NCI-H187 (cell line): ENCODE measurements around the gene TNIP2.
"Not testable (repeated sequence)": the region's sequence is repeated elsewhere in the genome, so short reads cannot be mapped to it uniquely, and the experiment has no call there.

Experiments
- DNase-seq, 2 experiments: peaks; one replicate each; lab custom pipeline; 2025; lab: John Stamatoyannopoulos, UW

Gene TNIP2

GRCh38 chr4:2743518-2744445 is 12.4 kb downstream of the TNIP2 start:
- peak; percentile 27 to 75 for DNase-seq

DNA sequence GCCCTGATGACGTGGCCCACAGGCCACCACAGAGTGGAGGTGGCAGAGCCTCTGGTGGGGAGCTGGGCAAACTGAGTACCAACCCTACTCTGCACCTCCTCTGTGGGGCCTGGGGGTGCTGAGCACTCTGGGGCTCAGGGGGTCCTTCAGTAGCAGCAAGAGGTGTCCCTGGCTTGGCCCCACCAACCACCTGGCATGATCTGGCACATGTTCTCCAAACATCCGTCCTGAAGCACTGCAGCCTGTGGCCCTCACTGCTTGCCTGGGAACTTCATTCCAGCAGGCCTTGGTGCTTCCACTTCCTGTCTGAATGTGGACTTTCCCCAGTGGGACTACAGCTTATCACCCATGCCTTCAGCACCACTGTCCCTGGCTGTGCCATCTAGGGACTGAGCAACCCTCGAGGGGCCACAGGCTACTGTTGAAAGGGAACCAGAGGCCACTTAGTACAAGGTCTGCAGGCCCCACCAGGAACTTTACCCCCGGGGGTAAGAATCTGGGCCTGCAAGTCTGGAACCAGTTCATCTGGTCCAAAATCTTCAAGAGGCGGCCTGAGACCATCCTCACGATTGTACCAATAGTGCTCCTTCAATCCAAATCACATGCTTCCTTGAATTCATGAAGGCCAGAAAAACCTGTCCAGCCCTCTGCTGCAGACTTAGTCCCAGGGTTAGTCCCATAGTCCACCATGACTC is 13.2 kb downstream of the TNIP2 start:
- no peak for DNase-seq

DNA sequence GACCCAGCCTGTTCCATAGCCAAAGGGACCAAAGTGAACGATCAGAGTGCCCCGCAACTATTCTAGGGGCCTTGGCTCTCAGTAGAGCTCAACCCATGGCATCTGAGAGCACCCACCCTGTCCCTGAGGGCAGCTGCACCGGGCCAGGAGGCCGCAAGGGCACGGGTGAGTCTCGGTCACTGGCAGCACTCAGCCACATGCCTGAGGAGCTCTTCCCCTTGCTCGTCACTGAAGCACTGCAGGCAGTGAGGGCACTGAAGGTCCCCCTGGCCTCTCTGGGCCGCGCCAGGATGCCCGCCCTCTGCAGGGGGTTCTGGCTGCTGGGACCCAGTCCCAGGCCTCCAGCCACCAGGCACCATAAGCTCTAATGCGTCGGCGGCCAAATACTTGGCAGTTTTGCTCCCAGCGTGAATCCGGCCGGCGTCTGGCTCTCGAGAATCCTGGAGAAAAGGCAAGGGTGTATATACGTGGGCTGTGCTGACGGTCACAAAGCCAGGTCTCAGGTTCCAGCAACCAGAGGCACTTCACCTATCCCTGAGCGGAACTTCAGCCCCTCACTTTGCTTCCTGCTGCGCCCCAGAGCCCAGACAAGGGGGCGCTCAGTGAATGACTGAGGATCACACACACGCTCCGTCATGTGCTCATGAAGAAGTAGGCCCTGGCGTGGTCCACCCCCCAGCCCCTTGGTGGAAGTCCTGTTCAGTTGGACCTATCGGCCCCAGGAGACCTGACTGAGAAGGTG is 13.9 kb downstream of the TNIP2 start:
- no peak for DNase-seq

- DNase-seq = no peak
Observed at GRCh38 chr4:2741626-2742025, 14.5 kb downstream of the TNIP2 start.

- DNase-seq = not testable (repeated sequence)
Observed at GRCh38 chr4:2738296-2738695, 17.8 kb downstream of the TNIP2 start.

GRCh38 chr4:2735869-2736268 is 20.3 kb downstream of the TNIP2 start:
- DNase-seq = no peak

GRCh38 chr4:2734612-2735011 is 21.5 kb downstream of the TNIP2 start:
- no peak for DNase-seq

DNA sequence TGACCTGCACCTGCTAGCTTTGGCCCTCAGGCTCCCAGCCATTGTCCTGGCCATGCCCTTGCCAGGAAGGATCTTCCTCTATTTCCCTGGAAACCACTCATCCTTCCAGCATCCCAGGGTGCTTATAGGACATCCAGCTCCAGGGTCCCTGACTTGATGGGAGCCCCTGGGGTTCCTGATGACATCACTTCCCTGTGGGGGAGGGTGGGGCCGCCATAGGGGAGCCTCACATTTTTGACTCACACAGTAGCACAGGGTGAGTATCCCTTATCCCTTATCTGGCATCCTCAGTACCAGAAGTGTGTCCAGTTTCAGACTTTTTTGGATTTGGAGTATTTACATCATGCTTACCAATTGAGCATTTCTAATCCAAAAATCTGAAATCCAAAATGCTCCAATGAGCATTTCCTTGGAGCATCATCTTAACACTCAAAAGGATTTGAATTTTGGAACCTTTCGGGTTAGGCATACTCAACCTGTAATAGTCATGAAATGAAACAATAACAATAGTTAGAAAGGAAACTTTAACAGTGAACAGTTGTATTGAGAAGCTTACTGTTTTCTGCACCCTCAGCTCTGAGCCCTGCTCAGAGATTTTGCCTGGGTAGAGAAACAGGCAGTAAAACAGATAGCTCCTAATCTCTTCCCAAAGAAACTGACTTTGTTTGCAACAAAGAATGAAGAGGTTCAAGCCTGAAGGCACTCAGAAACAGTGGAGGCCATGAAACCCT is 22.1 kb downstream of the TNIP2 start:
- no peak for DNase-seq

- no peak for DNase-seq
Observed at GRCh38 chr4:2733001-2733843, 22.9 kb downstream of the TNIP2 start.

DNA sequence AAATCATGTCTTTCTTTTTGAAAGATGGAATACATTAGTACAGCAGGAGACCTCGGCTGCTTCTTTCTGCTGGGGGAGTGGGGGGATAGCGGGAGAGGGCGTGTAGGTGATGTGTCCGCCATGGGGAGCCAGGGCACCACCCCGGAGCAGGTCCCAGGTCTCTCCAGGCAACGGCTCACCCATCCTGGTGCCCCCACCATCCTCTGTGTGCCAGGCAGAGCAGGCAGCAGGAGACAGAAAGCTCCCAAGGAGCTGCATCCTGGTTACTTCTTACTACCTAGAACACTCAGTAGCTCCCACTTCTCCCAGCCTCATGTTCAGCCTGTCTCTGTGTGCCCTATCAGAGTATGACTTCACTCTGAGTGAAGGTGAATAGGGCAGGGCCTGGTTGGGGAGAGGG is 23.6 kb downstream of the TNIP2 start:
- DNase-seq = no peak

GRCh38 chr4:2731907-2732317 is 24.2 kb downstream of the TNIP2 start:
- no peak for DNase-seq

GRCh38 chr4:2729533-2729875 is 26.6 kb downstream of the TNIP2 start:
- DNase-seq = no peak

DNA sequence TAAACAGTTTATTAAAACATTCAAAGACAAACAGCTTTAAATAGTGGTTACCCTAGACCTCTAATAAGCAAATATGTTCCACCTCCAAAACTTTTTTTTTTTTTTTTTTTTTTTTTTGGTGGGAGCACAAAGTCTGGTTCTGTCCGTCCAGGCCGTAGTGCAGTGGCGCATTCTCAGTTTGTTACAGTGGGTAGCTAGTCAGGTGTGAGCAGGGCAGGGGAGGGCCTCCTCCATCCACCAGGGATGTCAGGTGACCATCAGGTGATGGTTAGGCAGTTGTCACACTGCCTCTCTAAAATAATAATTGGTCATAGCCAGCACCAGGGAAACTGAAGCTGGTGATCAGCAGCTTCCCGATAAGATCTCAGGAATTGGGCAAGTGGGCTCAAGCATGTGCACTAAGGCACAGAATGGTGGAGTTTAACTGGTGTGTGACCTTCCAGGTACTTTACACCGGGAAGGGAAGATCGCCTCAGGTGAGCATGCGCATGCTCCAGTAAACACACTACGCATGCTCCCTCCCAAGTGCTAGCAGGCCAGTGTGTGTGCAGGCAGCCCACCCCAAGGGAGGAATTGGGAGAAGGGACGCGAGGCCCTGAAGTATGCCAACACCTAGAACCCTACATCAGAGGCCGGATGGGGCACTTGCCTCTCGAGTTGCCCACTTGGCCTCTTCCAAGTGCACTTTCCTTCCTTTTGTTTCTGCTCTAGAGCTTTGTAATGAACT is 27.2 kb downstream of the TNIP2 start:
- no peak for DNase-seq

DNA sequence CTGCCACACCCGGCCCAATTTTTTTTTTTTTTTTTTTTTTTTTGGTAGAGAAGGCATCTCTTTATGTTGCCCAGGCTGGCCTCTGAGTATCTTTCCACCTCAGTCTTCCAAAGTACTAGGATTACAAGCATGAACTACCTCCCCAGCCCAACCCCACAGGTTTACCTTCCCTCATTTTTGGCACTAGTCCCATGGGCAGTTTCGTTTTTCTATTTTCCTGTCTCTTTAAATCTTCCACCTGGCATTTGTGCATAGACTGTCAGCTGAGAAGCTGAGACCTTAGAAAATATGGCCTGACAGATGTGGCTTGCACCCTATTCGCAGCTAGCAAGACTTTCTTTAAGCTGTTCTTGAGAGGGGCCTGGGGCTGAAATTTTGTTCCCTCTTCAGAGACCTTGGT is 27.9 kb downstream of the TNIP2 start:
- DNase-seq = no peak

DNA sequence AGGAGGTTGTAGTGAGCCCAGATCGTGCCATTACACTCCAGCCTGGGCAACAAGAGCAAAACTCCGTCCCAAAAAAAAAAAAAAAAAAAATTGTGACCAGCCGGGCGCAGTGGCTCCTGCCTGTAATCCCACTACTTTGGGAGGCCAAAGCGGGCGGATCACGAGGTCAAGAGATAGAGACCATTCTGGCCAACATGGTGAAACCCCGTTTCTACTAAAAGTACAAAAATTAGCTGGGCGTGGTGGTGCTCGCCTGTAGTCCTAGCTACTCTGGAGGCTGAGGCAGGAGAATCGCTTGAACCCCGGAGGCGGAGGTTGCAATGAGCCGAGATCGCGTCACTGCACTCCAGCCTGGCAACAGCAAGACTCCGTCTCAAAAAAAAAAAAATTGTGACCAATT is 29.3 kb downstream of the TNIP2 start:
- not testable (repeated sequence) for DNase-seq

DNA sequence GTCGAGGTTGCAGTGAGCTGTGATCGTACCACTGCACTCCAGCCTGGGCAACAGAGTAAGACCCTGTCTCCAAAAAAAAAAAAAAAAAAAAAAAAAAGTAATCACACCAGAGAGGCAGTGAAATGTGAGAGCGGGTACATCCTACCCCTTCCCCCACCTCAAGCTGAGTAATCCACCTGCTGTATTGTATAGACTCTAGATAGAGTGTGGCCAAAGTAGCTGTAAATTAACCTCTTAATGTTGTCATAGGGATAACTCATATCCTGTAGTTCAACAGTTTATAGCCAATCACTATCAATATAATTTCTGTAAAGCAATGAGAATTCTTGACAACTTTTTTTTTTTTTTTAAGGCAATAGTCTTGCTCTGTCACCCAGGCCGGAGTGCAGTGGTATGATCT is 30.8 kb downstream of the TNIP2 start:
- no peak for DNase-seq

GRCh38 chr4:2723751-2724150 is 32.4 kb downstream of the TNIP2 start:
- no peak for DNase-seq

GRCh38 chr4:2722033-2722432 is 34.1 kb downstream of the TNIP2 start:
- DNase-seq = no peak

DNA sequence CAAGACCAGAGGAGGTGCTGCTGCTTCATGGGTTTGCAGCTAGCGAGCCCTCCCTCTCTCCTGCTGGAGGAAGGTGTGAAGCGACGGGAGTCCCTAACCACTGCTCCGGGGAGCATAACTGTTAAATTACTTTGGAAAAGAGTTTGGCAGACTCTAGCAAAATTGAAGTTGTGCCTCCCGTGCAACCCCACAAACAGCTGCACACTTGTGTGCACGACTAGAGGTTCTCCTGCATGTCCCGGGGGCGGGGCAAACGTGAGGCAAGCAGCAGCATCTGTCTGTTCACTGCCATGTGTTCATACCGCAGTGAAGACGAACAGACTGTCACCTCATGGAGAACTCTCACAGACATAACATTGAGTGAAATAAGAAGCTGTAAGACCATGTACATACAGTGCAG is 34.5 kb downstream of the TNIP2 start:
- no peak for DNase-seq

DNA sequence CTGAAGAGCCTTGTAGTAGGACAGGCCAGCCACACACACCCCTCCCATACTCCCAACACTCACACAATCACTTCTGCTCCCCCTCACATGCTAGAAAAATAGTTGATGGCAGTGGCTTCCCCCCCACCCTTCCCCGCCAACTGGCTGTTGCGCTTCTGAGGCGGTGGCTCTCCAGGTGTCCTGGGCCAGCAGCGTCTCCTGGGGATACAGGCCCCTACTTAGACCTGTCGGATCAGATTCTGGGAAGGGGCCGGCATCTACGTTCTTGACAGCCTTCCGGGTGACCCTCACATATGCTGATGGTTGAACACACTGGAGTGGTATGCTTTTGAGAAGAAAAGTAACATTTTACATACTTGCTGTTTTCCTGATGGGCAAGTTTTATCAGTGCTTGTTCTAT is 39.9 kb downstream of the TNIP2 start:
- no peak for DNase-seq
